Neural cell (in vitro differentiated cells): ENCODE results near the gene LRP2. TPM values are rescaled to one million over a fixed set of nuclear protein-coding genes. Genes with fewer than 3 reads are reported as not detected.

Experiments used
- H2AFZ ChIP-seq: fragments of 200-600, 300-800 bp; sonication (generic), shearing (Covaris generic); 2 replicates; pipeline ENCODE4 v1.6.0; 2014; ENCODE audit warnings: low read depth, mild to moderate bottlenecking, antibody characterized with exemption, low read length, moderate library complexity
- H3F3A ChIP-seq: fragments of 200-600 bp; shearing (Covaris generic); 2 replicates; pipeline ENCODE4 v1.6.1; 2016; ENCODE audit warnings: mild to moderate bottlenecking, moderate library complexity, mixed read lengths, antibody characterized with exemption, low read length; ENCODE audit not compliant: insufficient read depth, poor library complexity, severe bottlenecking
- H3K27ac ChIP-seq: fragments of 200-600, 300-800 bp; sonication (generic), shearing (Covaris generic); 2 replicates; pipeline ENCODE4 v1.5.1; 2014; ENCODE audit warnings: mild to moderate bottlenecking, low read length, moderate library complexity
- H3K27me3 ChIP-seq: fragments of 300-800, 200-600 bp; sonication (generic), shearing (Covaris generic); 2 replicates; pipeline ENCODE4 v1.6.0; 2014; ENCODE audit warnings: mild to moderate bottlenecking, low read depth, low read length, moderate library complexity; ENCODE audit not compliant: insufficient read depth
- H3K36me3 ChIP-seq: fragments of 300-800, 200-600 bp; sonication (generic), shearing (Covaris generic); 2 replicates; pipeline ENCODE4 v1.5.1; 2014; ENCODE audit warnings: mild to moderate bottlenecking, antibody characterized with exemption, low read length, moderate library complexity; ENCODE audit not compliant: insufficient read depth
- H3K4me2 ChIP-seq: fragments of 300-800, 200-600 bp; sonication (generic), shearing (Covaris generic); 2 replicates; pipeline ENCODE4 v1.6.0; 2014; ENCODE audit warnings: mild to moderate bottlenecking, low read length
- H3K4me3 ChIP-seq: fragments of 300-800, 200-600 bp; sonication (generic), shearing (Covaris generic); 2 replicates; pipeline ENCODE4 v1.5.1; 2014; ENCODE audit warnings: mild to moderate bottlenecking, low read length, moderate library complexity
- H3K79me2 ChIP-seq: fragments of 200-600 bp; shearing (Covaris generic); replicated peaks from 2 replicates; pipeline ENCODE4 v1.6.0; 2014; ENCODE audit warnings: mild to moderate bottlenecking, low read length, moderate library complexity; ENCODE audit not compliant: insufficient read depth
- H3K9ac ChIP-seq: fragments of 300-800, 200-600 bp; sonication (generic), shearing (Covaris generic); 2 replicates; pipeline ENCODE4 v1.6.1; 2016; ENCODE audit warnings: mild to moderate bottlenecking, low read length, mixed read lengths
- H3K9me2 ChIP-seq: fragments of 200-600 bp; shearing (Covaris generic); 2 replicates; pipeline ENCODE4 v1.6.1; 2016; ENCODE audit warnings: mild to moderate bottlenecking, low read length, mixed read lengths; ENCODE audit not compliant: insufficient read depth
- H3K9me3 ChIP-seq: fragments of 200-600, 300-800 bp; sonication (generic), shearing (Covaris generic); 2 replicates; pipeline ENCODE4 v1.6.1; 2016; ENCODE audit warnings: mild to moderate bottlenecking, mixed run types, low read length, moderate library complexity, mixed read lengths
- H4K20me1 ChIP-seq: fragments of 200-600 bp; shearing (Covaris generic); 2 replicates; pipeline ENCODE4 v1.6.1; 2016; ENCODE audit warnings: mild to moderate bottlenecking, mixed run types; ENCODE audit not compliant: insufficient read depth
- EP300 ChIP-seq: fragments of 450-650 bp; conservative IDR thresholded peaks from 2 replicates; pipeline ENCODE4 v1.6.1; 2014; ENCODE audit warnings: antibody characterized with exemption, mild to moderate bottlenecking, moderate library complexity; ENCODE audit not compliant: poor library complexity, severe bottlenecking
- EZH2 ChIP-seq: fragments of 200-600, 300-800 bp; shearing (Covaris generic), sonication (generic); IDR thresholded peaks from 2 replicates; pipeline ENCODE4 v1.6.1; 2014; ENCODE audit warnings: antibody characterized with exemption, low read length, borderline replicate concordance, mild to moderate bottlenecking; ENCODE audit not compliant: insufficient read depth, poor library complexity, severe bottlenecking
- MXI1 ChIP-seq: fragments of 450-650 bp; conservative IDR thresholded peaks from 2 replicates; pipeline ENCODE4 v1.6.1; 2014; ENCODE audit warnings: antibody characterized with exemption, mild to moderate bottlenecking; ENCODE audit not compliant: poor library complexity, severe bottlenecking
- POLR2AphosphoS5 ChIP-seq: IDR thresholded peaks from 2 replicates; pipeline ENCODE4 v1.6.1; 2012
- RAD21 ChIP-seq: fragments of 450-650 bp; conservative IDR thresholded peaks from 2 replicates; pipeline ENCODE4 v1.6.1; 2014; ENCODE audit warnings: antibody characterized with exemption, mild to moderate bottlenecking, moderate library complexity
- SMC3 ChIP-seq: fragments of 450-650 bp; conservative IDR thresholded peaks from 2 replicates; pipeline ENCODE4 v1.6.1; 2014; ENCODE audit warnings: antibody characterized with exemption, mild to moderate bottlenecking, moderate library complexity; ENCODE audit not compliant: poor library complexity
- TAF1 ChIP-seq: IDR thresholded peaks from 2 replicates; pipeline ENCODE4 v1.6.1; 2012; ENCODE audit warnings: low read depth
- polyA plus RNA-seq: library from polyadenylated mRNA; depleted of rRNA; stranded (reverse); fragments of >200 nt; gene quantifications from 2 replicates; pipeline ENCODE4 v1.2.3, GENCODE V29; 2014
- TF ChIP-seq, protein P1 (sequence below): fragments of 450-650 bp; IDR thresholded peaks from 2 replicates; pipeline ENCODE4 v1.5.1; 2014; ENCODE audit warnings: antibody characterized with exemption, mild to moderate bottlenecking, moderate library complexity; ENCODE audit not compliant: poor library complexity, severe bottlenecking
- TF ChIP-seq, protein P2 (sequence below): IDR thresholded peaks from 2 replicates; pipeline ENCODE4 v1.6.1; 2012; ENCODE audit warnings: borderline replicate concordance

The LRP2 gene
- polyA plus RNA-seq, 1 donor from 2014 or later: 1.8 TPM

DNA sequence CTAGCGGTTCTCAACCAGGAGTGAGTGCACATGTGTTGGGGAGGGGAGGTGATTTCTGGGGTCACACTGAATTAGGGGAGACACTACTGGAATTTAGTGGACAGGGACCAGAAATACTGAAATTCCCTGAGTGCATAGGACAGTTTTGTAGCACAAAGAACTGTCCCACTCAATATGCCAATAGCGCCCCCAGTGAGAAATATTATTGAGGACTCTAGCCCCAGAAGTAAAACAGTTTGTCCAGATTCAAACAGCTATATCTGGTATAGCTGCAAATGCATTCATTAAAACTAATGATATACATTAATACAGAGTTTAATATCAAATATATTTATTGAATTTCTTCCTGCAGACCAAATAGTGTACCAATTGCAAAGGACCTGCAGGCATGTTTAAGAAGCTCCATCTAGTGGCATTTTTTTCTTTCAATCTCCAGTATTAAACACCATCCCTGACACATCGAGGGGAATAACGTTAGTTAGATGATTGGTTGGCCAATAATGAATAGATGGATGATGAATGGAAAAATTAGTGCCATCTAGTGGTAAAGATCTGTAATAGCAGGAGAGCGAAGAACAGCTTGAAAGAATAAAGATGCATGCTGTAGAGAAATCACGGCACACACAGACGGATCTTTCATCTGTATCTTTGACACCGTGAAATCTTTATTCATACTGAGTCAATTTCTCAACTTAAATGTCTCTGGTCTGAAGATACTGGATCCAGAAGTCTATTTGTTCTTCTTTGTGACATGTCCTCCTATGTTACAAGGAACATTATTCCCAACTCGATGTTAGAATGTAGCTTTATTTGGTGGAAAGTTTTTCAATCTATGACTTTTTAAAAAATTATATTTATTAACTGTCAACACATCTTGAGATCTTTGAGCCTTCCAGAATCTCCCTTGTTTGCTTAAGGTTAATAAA lies 230.5 kb downstream of the LRP2 start:
- H3K27me3 ChIP-seq: no peaks in the 10 kb centered on the region
- H3K9ac ChIP-seq: no peak overlapping the region
- no peaks in the 10 kb centered on the region for H3F3A ChIP-seq
- TF ChIP-seq POLR2AphosphoS5 (no peak), SMC3 (peak; percentile 82), TAF1 (no peak), MXI1 (no peak), RAD21 (peak; percentile 72)
- TF ChIP-seq, protein P1, sequence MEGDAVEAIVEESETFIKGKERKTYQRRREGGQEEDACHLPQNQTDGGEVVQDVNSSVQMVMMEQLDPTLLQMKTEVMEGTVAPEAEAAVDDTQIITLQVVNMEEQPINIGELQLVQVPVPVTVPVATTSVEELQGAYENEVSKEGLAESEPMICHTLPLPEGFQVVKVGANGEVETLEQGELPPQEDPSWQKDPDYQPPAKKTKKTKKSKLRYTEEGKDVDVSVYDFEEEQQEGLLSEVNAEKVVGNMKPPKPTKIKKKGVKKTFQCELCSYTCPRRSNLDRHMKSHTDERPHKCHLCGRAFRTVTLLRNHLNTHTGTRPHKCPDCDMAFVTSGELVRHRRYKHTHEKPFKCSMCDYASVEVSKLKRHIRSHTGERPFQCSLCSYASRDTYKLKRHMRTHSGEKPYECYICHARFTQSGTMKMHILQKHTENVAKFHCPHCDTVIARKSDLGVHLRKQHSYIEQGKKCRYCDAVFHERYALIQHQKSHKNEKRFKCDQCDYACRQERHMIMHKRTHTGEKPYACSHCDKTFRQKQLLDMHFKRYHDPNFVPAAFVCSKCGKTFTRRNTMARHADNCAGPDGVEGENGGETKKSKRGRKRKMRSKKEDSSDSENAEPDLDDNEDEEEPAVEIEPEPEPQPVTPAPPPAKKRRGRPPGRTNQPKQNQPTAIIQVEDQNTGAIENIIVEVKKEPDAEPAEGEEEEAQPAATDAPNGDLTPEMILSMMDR: peak; percentile 81
- no peaks in the 10 kb centered on the region for H3K36me3 ChIP-seq
- H4K20me1 ChIP-seq: no peaks in the 10 kb centered on the region
- no peak overlapping the region for H3K4me3 ChIP-seq
- no peaks in the 10 kb centered on the region for H3K9me2 ChIP-seq
- no peaks in the 10 kb centered on the region for H3K9me3 ChIP-seq
- H3K27ac ChIP-seq: no peak overlapping the region
- H3K79me2 ChIP-seq: no peaks in the 10 kb centered on the region
- H3K4me2 ChIP-seq: no peak overlapping the region
- H2AFZ ChIP-seq: no peak overlapping the region

DNA sequence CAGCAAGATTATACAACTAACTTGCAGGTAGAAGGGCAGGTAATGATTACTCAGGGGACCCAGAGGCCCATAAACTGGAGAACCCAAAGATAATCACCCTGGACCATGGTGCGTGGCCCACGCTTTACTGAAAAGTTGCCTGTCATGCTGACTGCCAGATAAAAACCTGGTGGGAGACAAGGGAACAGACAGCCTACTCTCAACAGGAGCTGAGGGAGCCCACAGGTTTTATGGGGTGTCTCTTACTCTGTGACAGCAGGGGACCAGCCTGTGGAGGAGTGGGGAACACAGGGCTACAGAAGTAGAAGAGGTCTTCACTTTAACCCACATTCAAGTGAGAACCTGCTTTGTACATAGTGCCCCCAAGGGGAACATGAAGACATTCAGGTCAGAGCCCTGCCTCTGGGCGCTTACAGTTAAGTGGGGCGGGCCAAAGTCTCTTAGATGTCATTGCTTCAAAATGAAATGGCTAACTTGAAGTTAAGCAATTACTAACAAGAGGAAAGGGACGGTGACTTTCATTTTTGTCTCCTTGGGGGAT lies 232.6 kb downstream of the LRP2 start:
- no peaks in the 10 kb centered on the region for H3F3A ChIP-seq
- H3K27me3 ChIP-seq: no peaks in the 10 kb centered on the region
- H3K4me2 ChIP-seq: no peak overlapping the region
- no peak overlapping the region for H3K9ac ChIP-seq
- H2AFZ ChIP-seq: no peak overlapping the region
- H3K36me3 ChIP-seq: no peaks in the 10 kb centered on the region
- H3K4me3 ChIP-seq: no peak overlapping the region
- H3K79me2 ChIP-seq: no peaks in the 10 kb centered on the region
- no peak for TF ChIP-seq EP300
- no peak for TF ChIP-seq RAD21
- no peak for TF ChIP-seq EZH2
- no peak for TF ChIP-seq TAF1
- TF ChIP-seq POLR2AphosphoS5: no peak
- TF ChIP-seq, protein P2, sequence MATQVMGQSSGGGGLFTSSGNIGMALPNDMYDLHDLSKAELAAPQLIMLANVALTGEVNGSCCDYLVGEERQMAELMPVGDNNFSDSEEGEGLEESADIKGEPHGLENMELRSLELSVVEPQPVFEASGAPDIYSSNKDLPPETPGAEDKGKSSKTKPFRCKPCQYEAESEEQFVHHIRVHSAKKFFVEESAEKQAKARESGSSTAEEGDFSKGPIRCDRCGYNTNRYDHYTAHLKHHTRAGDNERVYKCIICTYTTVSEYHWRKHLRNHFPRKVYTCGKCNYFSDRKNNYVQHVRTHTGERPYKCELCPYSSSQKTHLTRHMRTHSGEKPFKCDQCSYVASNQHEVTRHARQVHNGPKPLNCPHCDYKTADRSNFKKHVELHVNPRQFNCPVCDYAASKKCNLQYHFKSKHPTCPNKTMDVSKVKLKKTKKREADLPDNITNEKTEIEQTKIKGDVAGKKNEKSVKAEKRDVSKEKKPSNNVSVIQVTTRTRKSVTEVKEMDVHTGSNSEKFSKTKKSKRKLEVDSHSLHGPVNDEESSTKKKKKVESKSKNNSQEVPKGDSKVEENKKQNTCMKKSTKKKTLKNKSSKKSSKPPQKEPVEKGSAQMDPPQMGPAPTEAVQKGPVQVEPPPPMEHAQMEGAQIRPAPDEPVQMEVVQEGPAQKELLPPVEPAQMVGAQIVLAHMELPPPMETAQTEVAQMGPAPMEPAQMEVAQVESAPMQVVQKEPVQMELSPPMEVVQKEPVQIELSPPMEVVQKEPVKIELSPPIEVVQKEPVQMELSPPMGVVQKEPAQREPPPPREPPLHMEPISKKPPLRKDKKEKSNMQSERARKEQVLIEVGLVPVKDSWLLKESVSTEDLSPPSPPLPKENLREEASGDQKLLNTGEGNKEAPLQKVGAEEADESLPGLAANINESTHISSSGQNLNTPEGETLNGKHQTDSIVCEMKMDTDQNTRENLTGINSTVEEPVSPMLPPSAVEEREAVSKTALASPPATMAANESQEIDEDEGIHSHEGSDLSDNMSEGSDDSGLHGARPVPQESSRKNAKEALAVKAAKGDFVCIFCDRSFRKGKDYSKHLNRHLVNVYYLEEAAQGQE: no peak
- TF ChIP-seq MXI1: no peak
- no peaks in the 10 kb centered on the region for H3K9me3 ChIP-seq
- H3K27ac ChIP-seq: no peak overlapping the region
- H4K20me1 ChIP-seq: no peaks in the 10 kb centered on the region
- H3K9me2 ChIP-seq: no peaks in the 10 kb centered on the region
